Liver (tissue), 9 donors: Measurements from ENCODE around the gene GMDS. TPM values are rescaled to one million over a fixed set of nuclear protein-coding genes. Genes with fewer than 3 reads are reported as not detected.

Source experiments
- DNase-seq: peaks from one replicate; pipeline ENCODE4 v3.0.0-alpha.2; 2017; ENCODE audit warnings: low spot score
- H3K27ac ChIP-seq, 2 donors: one replicate each; pipeline ENCODE4 v1.7.0; 2013; ENCODE audit warnings: inconsistent platforms in 2 of 2, low read length in 2 of 2, control low read depth in 1 of 2, low read depth in 1 of 2, mild to moderate bottlenecking in 1 of 2
- H3K27me3 ChIP-seq, 4 donors: one replicate each; pipeline versions ENCODE4 v1.6.1 to v1.7.0; 2013; ENCODE audit warnings: low read length in 3 of 4, inconsistent platforms in 1 of 4, mild to moderate bottlenecking in 1 of 4, moderate library complexity in 1 of 4; ENCODE audit not compliant: control insufficient read depth in 4 of 4, insufficient read depth in 4 of 4
- H3K36me3 ChIP-seq, 4 donors: one replicate each; pipeline versions ENCODE4 v1.6.1 to v1.7.0; 2013; ENCODE audit warnings: low read length in 3 of 4, mild to moderate bottlenecking in 3 of 4, low read depth in 1 of 4, moderate library complexity in 1 of 4; ENCODE audit not compliant: control insufficient read depth in 4 of 4, insufficient read depth in 3 of 4
- H3K4me1 ChIP-seq, 4 donors: one replicate each; pipeline versions ENCODE4 v1.6.1 to v1.7.0; 2013; ENCODE audit warnings: low read length in 3 of 4, mild to moderate bottlenecking in 3 of 4, moderate library complexity in 1 of 4; ENCODE audit not compliant: control insufficient read depth in 4 of 4, insufficient read depth in 4 of 4
- H3K4me3 ChIP-seq, 3 donors: one replicate each; pipeline versions ENCODE4 v1.6.1 to v1.7.0; 2013; ENCODE audit warnings: low read length in 3 of 3, control low read depth in 1 of 3, low read depth in 1 of 3, mild to moderate bottlenecking in 1 of 3
- H3K9ac ChIP-seq, 2 donors: one replicate each; pipeline ENCODE4 v1.7.0; 2013; ENCODE audit warnings: low read length in 2 of 2, mild to moderate bottlenecking in 2 of 2, moderate library complexity in 2 of 2, control low read depth in 1 of 2, low read depth in 1 of 2
- H3K9me3 ChIP-seq, 4 donors: one replicate each; pipeline versions ENCODE4 v1.6.1 to v1.7.0; 2013; ENCODE audit warnings: low read length in 3 of 4; ENCODE audit not compliant: control insufficient read depth in 4 of 4
- EGR1 ChIP-seq, 2 donors: IDR thresholded peaks; 2 replicates each; pipeline ENCODE4 v1.6.1; 2016 to 2018; ENCODE audit warnings: antibody characterized with exemption in 2 of 2, low read depth in 2 of 2
- FOXA1 ChIP-seq: IDR thresholded peaks from 2 replicates; pipeline ENCODE4 v1.6.1; 2016; ENCODE audit warnings: antibody characterized with exemption
- FOXA2 ChIP-seq: IDR thresholded peaks from 2 replicates; pipeline ENCODE4 v1.6.1; 2016; ENCODE audit warnings: antibody characterized with exemption
- GABPA ChIP-seq, 2 donors: IDR thresholded peaks in 1 of 2; conservative IDR thresholded peaks in 1 of 2; 2 replicates each; pipeline ENCODE4 v1.6.1; 2016; ENCODE audit warnings: antibody characterized with exemption in 2 of 2, mild to moderate bottlenecking in 1 of 2, moderate library complexity in 1 of 2
- HNF4A ChIP-seq, 2 donors: conservative IDR thresholded peaks; 2 replicates each; pipeline ENCODE4 v1.6.1; 2016; ENCODE audit warnings: antibody characterized with exemption in 2 of 2, mild to moderate bottlenecking in 2 of 2
- HNF4G ChIP-seq: IDR thresholded peaks from 2 replicates; pipeline ENCODE4 v1.6.1; 2016; ENCODE audit warnings: antibody characterized with exemption
- JUND ChIP-seq, 2 donors: IDR thresholded peaks; 2 replicates each; pipeline ENCODE4 v1.6.1; 2016; ENCODE audit warnings: antibody characterized with exemption in 2 of 2
- MAX ChIP-seq: IDR thresholded peaks from 2 replicates; pipeline ENCODE4 v1.6.1; 2016; ENCODE audit warnings: antibody characterized with exemption
- NR2F2 ChIP-seq: IDR thresholded peaks from 2 replicates; pipeline ENCODE4 v1.6.1; 2016; ENCODE audit warnings: antibody characterized with exemption
- RAD21 ChIP-seq, 2 donors: IDR thresholded peaks; 2 replicates each; pipeline ENCODE4 v1.6.1; 2016; ENCODE audit warnings: antibody characterized with exemption in 2 of 2, mild to moderate bottlenecking in 2 of 2
- REST ChIP-seq: IDR thresholded peaks from 2 replicates; pipeline ENCODE4 v1.6.1; 2016; ENCODE audit warnings: antibody characterized with exemption, mild to moderate bottlenecking
- RXRA ChIP-seq, 2 donors: IDR thresholded peaks; 2 replicates each; pipeline ENCODE4 v1.6.1; 2017 to 2018; ENCODE audit warnings: antibody characterized with exemption in 2 of 2, mild to moderate bottlenecking in 1 of 2
- SP1 ChIP-seq: IDR thresholded peaks from 2 replicates; pipeline ENCODE4 v1.6.1; 2018; ENCODE audit warnings: antibody characterized with exemption, mild to moderate bottlenecking
- TAF1 ChIP-seq: conservative IDR thresholded peaks from 2 replicates; pipeline ENCODE4 v1.6.1; 2016; ENCODE audit warnings: antibody characterized with exemption, mild to moderate bottlenecking
- YY1 ChIP-seq: IDR thresholded peaks from 2 replicates; pipeline ENCODE4 v1.6.1; 2016; ENCODE audit warnings: antibody characterized with exemption, mild to moderate bottlenecking
- ZBTB33 ChIP-seq: IDR thresholded peaks from 2 replicates; pipeline ENCODE4 v1.6.1; 2016; ENCODE audit warnings: antibody characterized with exemption
- WGBS: extraction: QIAGEN DNeasy Blood & Tissue Kit; methylation state at CpG from one replicate; pipeline ENCODE4 v1.1.7; 2013; 5-methylcytosine and 5-hydroxymethylcytosine counted together
- polyA plus RNA-seq, 2 donors: library from polyadenylated mRNA; stranded (reverse) in 1 of 2; unstranded in 1 of 2; fragments of 200-250 nt in 1 of 2; fragments of >200 nt in 1 of 2; fragmentation: Nextera tagmentation in 1 of 2; extraction: Ambion mirVana in 1 of 2; gene quantifications; one replicate each; pipeline versions ENCODE4 v1.2.1 to v1.2.3, GENCODE V29; 2013 to 2015
- total RNA-seq, 2 donors: library from RNA; depleted of rRNA; stranded (reverse); fragments of >200 nt; gene quantifications; one replicate each; pipeline ENCODE4 v1.2.3, GENCODE V29; 2014
- TF ChIP-seq, protein P1 (sequence below): fragments of 150-350 bp; IDR thresholded peaks from 2 replicates; pipeline ENCODE4 v1.5.1; 2017; ENCODE audit warnings: improper control_type of control experiment, low read depth, low read length; ENCODE audit not compliant: missing input control
- donor health status: healthy.
- donor health status: healthy.
- donor health status: healthy.
- donor health status: healthy.
- donor health status: healthy.

GMDS gene
- total and polyA plus RNA-seq, 4 donors: 3.5 to 15.6 (median 13.0) TPM

DNA sequence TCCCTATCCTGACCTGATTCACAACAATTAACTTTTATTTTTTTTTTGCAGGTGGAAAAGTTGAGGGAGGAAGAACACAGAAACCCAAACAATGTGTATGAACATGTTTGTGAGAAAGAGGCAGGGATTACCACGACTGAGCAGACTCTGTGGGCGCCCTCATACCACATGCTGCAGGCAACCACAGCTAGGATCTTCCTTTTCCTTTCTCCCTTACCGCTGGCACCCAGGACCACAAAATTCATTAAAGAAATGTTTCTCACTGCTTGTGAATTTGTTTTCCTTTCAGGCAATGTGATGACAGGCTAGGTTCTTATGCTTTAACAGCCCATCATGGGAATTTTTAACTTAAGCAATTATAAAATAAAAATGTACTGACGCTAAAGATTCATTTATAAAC, 287.1 kb downstream of the GMDS start:
- Histone ChIP-seq H3K4me1 (no peaks in the 10 kb centered on the region), H3K27ac (no peak overlapping the region), H3K27me3 (no peaks in the 10 kb centered on the region), H3K36me3 (peaks cover 0 to 4% (median 0%) of the 10 kb centered on the region in 4 donors), H3K9ac (no peak overlapping the region), H3K4me3 (no peak overlapping the region), H3K9me3 (no peaks in the 10 kb centered on the region)
- no peak for DNase-seq
- 89% methylated on average over 4 of the region's 4 CpGs for WGBS
- TF ChIP-seq, protein P1, sequence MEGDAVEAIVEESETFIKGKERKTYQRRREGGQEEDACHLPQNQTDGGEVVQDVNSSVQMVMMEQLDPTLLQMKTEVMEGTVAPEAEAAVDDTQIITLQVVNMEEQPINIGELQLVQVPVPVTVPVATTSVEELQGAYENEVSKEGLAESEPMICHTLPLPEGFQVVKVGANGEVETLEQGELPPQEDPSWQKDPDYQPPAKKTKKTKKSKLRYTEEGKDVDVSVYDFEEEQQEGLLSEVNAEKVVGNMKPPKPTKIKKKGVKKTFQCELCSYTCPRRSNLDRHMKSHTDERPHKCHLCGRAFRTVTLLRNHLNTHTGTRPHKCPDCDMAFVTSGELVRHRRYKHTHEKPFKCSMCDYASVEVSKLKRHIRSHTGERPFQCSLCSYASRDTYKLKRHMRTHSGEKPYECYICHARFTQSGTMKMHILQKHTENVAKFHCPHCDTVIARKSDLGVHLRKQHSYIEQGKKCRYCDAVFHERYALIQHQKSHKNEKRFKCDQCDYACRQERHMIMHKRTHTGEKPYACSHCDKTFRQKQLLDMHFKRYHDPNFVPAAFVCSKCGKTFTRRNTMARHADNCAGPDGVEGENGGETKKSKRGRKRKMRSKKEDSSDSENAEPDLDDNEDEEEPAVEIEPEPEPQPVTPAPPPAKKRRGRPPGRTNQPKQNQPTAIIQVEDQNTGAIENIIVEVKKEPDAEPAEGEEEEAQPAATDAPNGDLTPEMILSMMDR: no peak
- TF ChIP-seq HNF4A (conservative IDR thresholded peaks at IDR 0.05) (no peak), REST (no peak), FOXA2 (no peak), RXRA (IDR thresholded peaks at IDR 0.05) (no peak), EGR1 (IDR thresholded peaks at IDR 0.05; ENCODE audit: low read depth in 2 of 2) (no peak), JUND (IDR thresholded peaks at IDR 0.05) (no peak), YY1 (no peak), TAF1 (no peak), RAD21 (IDR thresholded peaks at IDR 0.05) (no peak), SP1 (no peak), GABPA (IDR thresholded peaks at IDR 0.05 in 1 of 2, conservative IDR thresholded peaks at IDR 0.05 in 1 of 2) (no peak), NR2F2 (no peak), FOXA1 (no peak)

DNA sequence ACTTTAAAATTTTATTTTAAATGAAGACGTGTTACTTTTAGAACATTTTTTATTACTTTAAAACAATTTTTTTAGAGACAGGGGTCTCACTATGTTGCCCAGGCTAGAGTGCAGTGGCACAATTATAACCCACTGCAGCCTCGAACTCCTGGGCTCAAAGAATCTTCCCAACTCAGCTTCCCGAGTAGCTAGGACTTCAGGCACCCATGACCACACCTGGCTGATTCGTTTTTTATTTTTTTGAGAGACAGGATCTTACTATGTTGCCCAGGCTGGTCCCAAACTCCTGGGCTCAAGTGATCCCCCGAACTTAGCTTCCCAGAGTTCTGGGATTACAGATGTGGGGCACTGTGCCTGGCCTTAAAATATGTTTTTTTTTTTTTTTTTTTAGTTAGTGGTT, 287.7 kb downstream of the GMDS start:
- TF ChIP-seq RAD21 (IDR thresholded peaks at IDR 0.05): no peak
- TF ChIP-seq FOXA1: no peak
- TF ChIP-seq YY1: no peak
- TF ChIP-seq HNF4G: no peak
- TF ChIP-seq SP1: no peak
- TF ChIP-seq REST: no peak
- no peak for TF ChIP-seq ZBTB33
- no peak for TF ChIP-seq MAX
- TF ChIP-seq RXRA (IDR thresholded peaks at IDR 0.05): no peak
- no peak for TF ChIP-seq TAF1
- no peaks in the 10 kb centered on the region for H3K9me3 ChIP-seq
- H3K27ac ChIP-seq: no peak overlapping the region
- no peaks in the 10 kb centered on the region for H3K4me1 ChIP-seq
- H3K4me3 ChIP-seq: no peak overlapping the region
- H3K9ac ChIP-seq: no peak overlapping the region
- H3K27me3 ChIP-seq: no peaks in the 10 kb centered on the region
- H3K36me3 ChIP-seq: peaks cover 0 to 4% (median 0%) of the 10 kb centered on the region in 4 donors
- no peak for DNase-seq
- 79% methylated on average over 5 of the region's 5 CpGs for WGBS
